Coronary artery (tissue), 2 donors: Measurements from ENCODE around the gene MAPKAP1.

Experiments
- DNase-seq: peaks from one replicate; pipeline ENCODE4 v3.0.0-alpha.2; 2017; ENCODE audit warnings: low spot score
- H3K27ac ChIP-seq, 2 donors: fragments of 200-600 bp; sonication (generic); one replicate each; pipeline ENCODE4 v1.5.1; 2016 to 2019
- H3K4me3 ChIP-seq: fragments of 200-600 bp; sonication (generic); 2 replicates; pipeline ENCODE4 v1.5.1; 2016; ENCODE audit warnings: mild to moderate bottlenecking, moderate library complexity
- CTCF ChIP-seq: fragments of 200-600 bp; sonication (generic); IDR thresholded peaks from one replicate; pipeline ENCODE4 v1.5.1; 2019; ENCODE audit warnings: antibody characterized with exemption

Gene MAPKAP1

GRCh38 chr9:125492719-125493118, 214.3 kb downstream of the MAPKAP1 start:
- H3K27ac ChIP-seq, result no peak overlapping the region
- TF ChIP-seq CTCF, result no peak
- no peak overlapping the region for H3K4me3 ChIP-seq
- DNase-seq, result no peak

GRCh38 chr9:125487842-125488241, 219.2 kb downstream of the MAPKAP1 start:
- no peak for DNase-seq
- Histone ChIP-seq H3K4me3 (no peak overlapping the region), H3K27ac (no peak overlapping the region)
- TF ChIP-seq CTCF, result no peak

GRCh38 chr9:125486576-125486975, 220.4 kb downstream of the MAPKAP1 start:
- no peak for DNase-seq
- no peak overlapping the region for H3K4me3 ChIP-seq
- TF ChIP-seq CTCF, result no peak
- no peak overlapping the region for H3K27ac ChIP-seq

GRCh38 chr9:125486152-125486508, 220.9 kb downstream of the MAPKAP1 start:
- no peak for TF ChIP-seq CTCF
- no peak for DNase-seq
- Histone ChIP-seq H3K4me3 (no peak overlapping the region), H3K27ac (no peak overlapping the region)

GRCh38 chr9:125485471-125486151, 221.4 kb downstream of the MAPKAP1 start:
- H3K27ac ChIP-seq, result no peak overlapping the region
- no peak for DNase-seq
- no peak overlapping the region for H3K4me3 ChIP-seq
- TF ChIP-seq CTCF, result no peak

GRCh38 chr9:125484350-125485282, 222.4 kb downstream of the MAPKAP1 start:
- no peak for TF ChIP-seq CTCF
- Histone ChIP-seq H3K27ac (no peak overlapping the region), H3K4me3 (no peak overlapping the region)
- no peak for DNase-seq

GRCh38 chr9:125483697-125484096, 223.3 kb downstream of the MAPKAP1 start:
- no peak for DNase-seq
- no peak for TF ChIP-seq CTCF
- H3K4me3 ChIP-seq, result no peak overlapping the region
- H3K27ac ChIP-seq, result no peak overlapping the region
